Dedifferentiated amniotic fluid mesenchymal stem cell (primary cell): ENCODE data around the gene SLFN5.
"Not testable (repeated sequence)": the region's sequence is repeated elsewhere in the genome, so short reads cannot be mapped to it uniquely, and the experiment has no call there.

Experiments used
- DNase-seq: peaks from one replicate; pipeline ENCODE4 v3.0.0-alpha.2; 2016; ENCODE audit errors: extremely low spot score

The SLFN5 gene

DNA sequence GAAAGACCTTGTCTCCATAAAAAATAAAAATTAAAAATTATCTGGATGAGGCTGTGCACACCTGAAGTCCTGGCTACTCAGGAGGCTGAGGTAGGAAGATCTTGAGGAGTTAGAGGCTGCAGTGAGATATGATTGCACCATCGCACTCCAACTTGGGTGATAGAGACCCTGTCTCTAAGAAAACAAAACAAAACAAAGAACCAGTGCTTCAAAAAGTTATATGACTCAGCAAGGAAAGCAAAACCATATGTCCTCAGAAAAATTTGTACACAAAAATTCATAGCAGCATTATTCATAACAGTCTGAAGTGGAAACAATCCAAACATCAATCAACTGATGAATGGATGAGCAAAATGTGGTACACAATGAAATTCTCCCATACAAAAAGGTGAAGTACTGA, 48.9 kb downstream of the SLFN5 start:
- peak; percentile 91 for DNase-seq

DNA sequence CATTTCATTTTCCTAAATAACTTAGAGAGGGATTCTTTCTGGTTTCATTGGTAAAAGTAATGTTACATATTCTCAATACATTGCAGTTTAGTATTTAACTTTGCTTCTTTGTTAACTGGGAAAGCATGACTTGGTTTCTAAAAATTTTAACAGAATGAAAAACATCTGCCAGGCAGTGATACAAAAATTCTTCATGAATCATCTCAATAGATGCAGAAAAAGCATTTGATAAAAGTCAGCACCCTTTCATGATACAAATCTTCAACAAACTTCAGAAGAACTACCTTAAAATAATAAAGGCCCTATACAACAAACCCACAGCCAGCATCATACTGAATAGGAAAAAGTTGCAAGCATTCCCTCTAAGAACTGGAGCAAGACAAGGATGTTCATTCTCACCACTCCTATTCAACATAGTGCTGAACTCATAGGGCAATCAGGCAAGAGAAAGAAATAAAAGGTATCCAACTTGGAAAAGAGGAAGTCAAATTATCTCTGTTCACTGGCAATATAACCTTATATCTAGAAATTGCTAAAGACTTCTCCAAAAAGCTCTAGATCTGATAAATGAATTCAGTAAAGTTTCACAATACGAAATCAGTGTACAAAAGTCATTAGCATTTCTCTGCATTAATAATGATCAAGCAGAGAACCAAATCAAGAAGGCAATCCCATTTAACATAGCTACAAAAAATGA, 50.4 kb downstream of the SLFN5 start:
- DNase-seq, result peak; percentile 40

DNA sequence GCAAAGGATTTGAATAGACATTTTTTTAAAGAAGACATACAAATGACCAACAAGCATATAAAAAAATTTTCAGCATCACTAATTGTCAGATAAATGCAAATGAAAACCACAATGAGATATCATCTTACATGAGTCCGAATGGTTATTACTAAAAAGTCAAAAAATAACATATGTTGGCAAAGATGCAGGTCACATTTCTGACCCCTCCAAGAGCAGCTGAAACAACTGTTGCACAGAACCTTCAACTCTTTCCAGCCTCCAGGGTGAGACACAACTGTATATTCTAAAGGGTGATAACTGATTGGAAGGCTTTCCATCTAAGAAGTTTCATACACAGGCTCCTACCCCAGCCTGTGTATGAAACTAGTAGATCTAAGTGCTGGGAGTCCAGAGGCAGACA, 51.9 kb downstream of the SLFN5 start:
- no peak for DNase-seq

DNA sequence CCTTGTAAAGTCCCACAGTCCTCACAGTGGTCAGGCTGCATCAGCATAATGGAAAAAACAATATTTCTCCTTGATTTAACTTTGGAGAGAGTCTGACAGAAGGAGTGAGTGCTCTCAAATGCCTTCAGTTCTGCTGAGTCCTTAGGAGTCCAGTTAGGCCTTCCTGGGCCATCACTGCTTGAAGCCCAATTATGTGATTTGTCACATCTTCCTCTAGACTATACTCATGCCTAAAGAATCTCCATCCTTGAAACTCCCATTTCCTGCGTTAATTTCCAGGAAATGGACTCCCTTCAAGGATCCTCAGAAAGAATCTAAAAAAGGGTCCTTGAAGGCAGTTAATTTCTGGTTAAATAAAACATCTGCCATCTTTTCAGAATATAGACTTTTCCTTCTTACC, 52.8 kb downstream of the SLFN5 start:
- DNase-seq, result no peak

DNA sequence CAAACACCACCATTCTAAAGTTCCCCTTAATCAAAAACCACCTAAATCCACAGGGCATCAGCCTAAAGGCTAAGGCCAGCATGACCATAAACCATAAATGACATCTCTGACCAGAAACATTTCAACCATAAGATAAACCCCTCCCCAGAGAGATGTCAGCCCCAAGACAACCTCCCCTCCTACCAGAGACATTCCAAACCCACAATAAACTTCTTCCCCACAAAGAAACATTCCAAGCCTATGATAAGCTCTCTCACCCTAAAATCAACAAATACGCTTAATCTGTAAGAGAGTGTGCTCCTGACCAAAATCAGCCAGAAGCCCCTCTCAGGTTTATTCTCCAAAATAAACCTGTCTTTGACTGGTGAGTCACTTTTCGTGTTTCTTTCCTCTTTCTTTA, 54.8 kb downstream of the SLFN5 start:
- DNase-seq, result no peak

DNA sequence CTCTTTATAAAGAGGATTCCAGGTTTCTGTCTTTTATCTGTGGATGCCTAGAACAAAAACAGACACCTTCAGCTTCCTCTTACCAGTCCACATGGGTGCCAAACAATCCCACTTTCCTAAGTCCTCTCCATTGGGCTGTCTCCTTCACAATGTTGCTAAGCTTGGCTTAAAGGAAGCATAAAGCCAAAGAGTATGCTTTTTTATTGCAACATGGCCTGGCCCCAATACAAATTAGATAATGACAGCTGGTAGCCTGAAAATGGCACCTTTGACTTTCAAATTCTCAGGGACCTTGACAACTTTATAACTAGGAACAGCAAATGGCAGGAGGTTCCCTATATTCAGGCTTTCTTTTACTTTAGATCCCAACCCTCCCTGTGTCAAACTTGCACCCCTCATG, 55.8 kb downstream of the SLFN5 start:
- no peak for DNase-seq

DNA sequence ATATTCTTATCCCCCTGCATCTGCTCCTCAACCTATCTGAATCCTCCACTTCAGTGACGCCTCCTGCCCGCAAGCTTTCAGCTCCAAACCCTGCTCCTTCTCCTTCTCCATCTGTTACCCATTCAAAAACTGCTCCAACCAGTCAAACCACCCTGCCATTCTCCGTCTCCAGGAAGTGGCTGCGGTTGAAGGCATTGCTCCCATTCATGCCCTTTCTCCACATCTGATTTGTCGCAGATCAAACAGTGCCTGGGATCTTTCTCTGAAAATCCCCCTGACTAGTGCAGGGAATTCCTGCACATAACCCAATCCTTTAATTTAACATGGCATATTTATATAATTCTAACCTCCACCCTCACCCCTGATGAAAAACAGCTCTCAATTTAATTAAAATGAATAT, 56.3 kb downstream of the SLFN5 start:
- DNase-seq, result peak; percentile 32

DNA sequence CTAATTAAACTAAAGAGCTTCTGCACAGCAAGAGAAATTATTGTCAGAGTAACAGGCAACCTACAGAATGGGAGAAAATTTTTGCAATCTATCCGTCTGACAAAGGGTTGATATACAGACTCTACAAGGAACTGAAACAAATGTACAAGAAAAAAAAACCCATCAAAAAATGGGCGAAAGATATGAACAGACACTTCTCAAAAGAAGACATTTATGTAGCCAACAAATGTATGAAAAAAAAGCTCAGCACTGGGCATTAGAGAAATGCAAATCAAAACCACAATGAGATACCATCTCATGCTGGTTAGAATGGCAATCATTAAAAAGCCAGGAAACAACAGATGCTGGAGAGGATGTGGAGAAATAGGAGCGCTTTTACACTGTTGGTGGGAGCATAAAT, 66.5 kb downstream of the SLFN5 start:
- not testable (repeated sequence) for DNase-seq

DNA sequence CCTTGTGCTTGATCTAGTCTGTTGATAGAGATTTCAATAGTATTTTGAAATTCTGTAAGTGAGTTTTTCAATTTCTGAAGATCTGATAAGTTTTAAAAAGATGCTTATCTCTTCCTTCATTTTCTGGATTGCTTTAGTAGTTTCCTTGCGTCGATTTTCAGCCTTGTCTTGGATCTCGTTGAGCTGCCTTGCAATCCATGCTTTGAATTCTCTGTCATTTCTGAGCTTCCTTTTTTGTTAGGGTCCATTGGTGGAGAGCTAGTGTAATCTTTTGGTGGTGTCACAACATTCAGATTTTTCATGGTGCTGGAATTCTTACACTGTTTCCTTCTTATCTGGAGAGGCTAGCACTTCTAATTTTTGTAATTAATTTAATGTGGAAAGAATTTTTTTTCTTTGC, 69.5 kb downstream of the SLFN5 start:
- DNase-seq, result no peak

DNA sequence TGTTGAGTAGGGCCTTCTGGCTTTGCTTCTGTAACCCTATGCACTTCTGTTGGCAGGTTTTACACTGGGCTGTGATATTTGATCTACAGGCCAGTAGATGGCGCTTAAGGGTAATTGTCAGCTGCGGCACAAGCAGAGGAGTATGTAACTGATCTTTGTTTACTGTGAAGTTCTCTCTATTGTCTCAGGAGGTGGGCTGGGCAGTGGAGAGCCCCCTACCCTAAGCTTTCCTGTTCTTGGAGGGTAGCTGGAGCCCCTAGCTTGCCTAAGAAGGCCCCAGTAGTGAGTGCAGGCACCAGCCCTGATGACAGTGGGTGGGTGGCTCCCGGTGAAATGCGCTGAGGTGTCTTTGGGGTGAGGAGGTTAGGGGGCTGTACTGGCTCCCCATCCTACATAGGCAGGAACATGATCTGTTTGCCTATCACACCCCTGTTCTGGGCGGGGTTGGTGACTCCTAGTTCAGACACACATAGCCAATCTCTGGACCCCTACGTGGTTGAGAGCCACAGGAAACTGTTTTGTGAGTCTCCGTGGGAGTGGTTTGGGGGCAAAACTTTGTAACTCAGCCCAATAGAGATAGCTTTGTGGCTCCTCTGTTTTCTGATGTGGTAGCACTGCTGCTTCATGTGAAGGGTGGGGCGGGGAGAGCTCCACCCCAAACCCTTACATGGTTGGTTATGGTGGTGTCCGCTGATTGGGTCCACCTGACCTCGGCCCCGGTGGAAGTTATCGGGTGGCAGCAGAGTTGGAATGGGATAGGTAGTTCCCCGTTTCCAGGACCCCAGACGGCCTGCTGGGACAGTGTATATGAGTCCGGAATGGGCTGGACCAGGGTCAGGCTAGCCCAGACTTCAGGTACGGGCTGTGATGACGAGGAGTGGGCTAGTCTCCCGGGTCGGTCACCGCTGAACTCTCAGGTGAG, 70.2 kb downstream of the SLFN5 start:
- peak; percentile 72 for DNase-seq

DNA sequence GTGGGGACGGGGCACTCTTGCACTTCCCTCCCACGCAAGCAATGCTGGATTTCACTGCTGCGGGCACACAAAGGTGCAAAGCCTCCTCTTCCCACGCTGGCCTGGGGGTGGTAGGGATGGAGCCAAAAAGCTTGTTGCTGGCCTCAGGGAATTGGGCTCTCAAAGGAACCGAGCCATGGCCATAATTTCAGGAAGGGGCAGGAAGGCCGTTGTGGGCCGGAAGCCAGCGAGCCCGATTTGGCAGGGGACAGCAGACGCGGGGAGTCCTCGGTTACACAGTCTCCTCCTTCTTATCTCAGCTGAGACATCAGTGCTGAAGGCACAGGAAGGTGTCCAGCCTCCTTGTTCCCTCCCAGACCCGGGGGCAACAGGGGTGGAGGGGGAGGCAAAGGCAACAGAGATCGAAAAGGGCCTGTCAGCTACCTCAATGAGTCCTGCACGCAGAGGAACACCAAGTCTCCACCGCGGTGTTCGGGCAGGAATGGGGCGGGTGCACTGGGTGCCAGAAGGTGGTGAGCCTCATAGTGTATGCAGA, 71.1 kb downstream of the SLFN5 start:
- no peak for DNase-seq

DNA sequence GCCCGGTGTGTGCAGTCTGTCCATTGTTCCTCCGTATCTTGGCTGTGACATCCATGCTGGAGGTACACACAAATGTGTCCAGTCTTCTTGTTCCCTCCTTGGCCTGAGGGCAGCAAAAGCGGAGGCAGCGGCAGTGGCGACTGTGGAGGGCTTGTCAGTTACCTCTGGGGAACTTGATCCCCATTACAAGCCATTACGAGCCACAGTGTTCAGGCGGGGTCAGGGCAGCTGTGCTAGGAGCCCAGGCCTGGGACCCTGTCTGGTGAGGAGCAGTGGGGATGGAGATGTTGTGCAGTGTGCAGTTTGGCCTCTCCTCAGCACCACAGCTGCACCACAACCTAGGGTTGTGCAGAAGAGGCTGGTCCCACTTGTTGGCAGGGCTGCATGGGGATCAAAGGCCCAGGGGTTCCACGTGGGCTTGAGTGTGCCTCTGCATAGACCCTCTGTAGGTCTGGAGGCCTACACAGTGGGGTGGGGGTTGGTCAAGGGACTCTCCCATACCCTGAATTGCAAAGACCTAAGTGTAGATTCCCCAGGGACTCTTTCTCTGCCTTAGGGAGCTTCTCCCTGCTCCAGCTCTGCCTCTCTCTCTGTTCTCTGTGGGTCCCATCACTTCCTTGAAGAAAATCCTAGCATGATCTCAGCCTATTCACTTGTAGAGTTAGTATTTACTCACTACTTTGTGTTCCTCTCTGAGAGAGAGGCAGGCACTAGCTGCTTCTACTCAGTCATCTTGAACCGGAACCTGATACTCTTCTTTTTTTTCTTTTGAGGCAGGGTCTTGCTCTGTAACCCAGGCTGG, 71.7 kb downstream of the SLFN5 start:
- no peak for DNase-seq

DNA sequence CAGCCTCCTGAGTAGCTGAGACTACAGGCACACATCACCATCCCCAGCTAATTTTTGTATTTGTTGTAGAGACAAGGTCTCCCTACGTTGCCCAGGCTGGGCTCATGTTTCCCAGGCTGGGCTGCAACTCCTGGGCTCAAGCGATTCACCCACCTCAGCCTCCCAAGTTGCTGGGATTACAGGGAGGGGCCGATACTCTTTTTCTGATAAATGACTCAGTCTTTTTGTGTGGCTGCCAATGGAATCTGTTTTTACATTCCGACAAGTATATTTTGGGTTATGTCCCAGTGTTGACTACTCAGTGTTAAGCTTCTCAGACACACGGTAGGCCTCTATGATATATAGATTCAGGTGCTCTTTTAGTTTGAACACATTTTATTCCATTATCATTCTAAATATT, 72.4 kb downstream of the SLFN5 start:
- peak; percentile 94 for DNase-seq

DNA sequence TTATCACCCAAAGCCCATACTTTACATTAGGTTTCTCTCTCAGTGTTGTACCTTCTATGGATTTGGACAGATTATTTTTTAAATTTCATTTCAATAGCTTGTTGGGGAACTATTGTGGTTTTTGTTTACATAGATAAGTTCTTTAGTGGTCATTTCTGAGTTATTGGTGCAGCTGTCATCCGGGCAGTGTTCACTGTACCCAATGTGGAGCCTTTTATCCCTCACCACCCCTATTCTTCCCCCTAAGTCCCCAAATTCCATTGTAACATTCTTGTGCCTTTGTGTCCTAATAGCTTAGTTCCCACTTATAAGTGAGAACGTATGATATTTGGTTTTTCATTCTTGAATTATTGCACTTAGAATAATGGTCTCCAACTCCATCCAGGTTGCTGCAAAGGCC, 73.1 kb downstream of the SLFN5 start:
- DNase-seq, result no peak

DNA sequence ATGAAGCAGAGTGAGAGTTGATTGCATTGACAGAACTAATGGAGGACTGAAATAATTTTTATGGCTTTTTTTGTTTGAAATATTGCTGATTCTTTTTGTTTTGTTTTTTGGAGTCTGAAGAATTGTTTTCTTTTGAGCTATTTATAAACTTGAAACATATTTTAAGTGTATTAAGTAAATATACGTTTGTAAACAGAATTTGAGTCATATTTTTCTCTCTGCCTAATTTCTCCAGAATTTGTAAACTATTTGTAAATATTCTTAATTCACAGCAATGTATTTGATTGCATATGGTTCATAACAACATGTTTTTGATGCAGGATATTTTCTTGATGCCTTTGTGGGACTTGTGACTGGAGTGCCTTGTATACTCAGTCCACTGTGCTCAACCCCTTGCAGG, 79.9 kb downstream of the SLFN5 start:
- no peak for DNase-seq
